GM18499 (cell line): ENCODE measurements around the gene ERC1.
A peak's percentile ranks its signal among the peaks of the same experiment; 100 is the strongest.

ENCODE experiments used
- ATAC-seq: cut with Tn5 transposase; IDR thresholded peaks from one replicate; pipeline ENCODE4 v1.9.1; 2021; ENCODE audit warnings: moderate number of reproducible peaks; ENCODE audit not compliant: insufficient read depth, unreplicated experiment

Gene ERC1

GRCh38 chr12:990661-991349 lies at the start of gene ERC1:
TSS of gene ERC1 (plus strand) at chr12:991223. CDS start at chr12:1027904, 36,681 bp downstream.
- ATAC-seq = no peak

- no peak for ATAC-seq
Observed at GRCh38 chr12:943051-943450, 48.0 kb upstream of the ERC1 start.

- no peak for ATAC-seq
Observed at GRCh38 chr12:944211-944610, 46.8 kb upstream of the ERC1 start.

- ATAC-seq = no peak
Observed at GRCh38 chr12:946212-946611, 44.8 kb upstream of the ERC1 start.

- ATAC-seq = no peak
Observed at GRCh38 chr12:946631-947030, 44.4 kb upstream of the ERC1 start.

GRCh38 chr12:948238-948637 lies 42.8 kb upstream of the ERC1 start:
- no peak for ATAC-seq

GRCh38 chr12:949453-950191 lies 41.4 kb upstream of the ERC1 start, which contains the start of gene RAD52:
TSS of gene RAD52 (minus strand) at chr12:949694. CDS start at chr12:933058, 16,636 bp downstream.
- peak; percentile 81 for ATAC-seq

- ATAC-seq = no peak
Observed at GRCh38 chr12:951176-951575, 39.8 kb upstream of the ERC1 start.

- no peak for ATAC-seq
Observed at GRCh38 chr12:953776-954175, 37.2 kb upstream of the ERC1 start.

GRCh38 chr12:954741-955140 lies 36.3 kb upstream of the ERC1 start:
- ATAC-seq = no peak

GRCh38 chr12:955939-956338 lies 35.1 kb upstream of the ERC1 start:
- no peak for ATAC-seq

- ATAC-seq = no peak
Observed at GRCh38 chr12:958588-959123, 32.4 kb upstream of the ERC1 start.

GRCh38 chr12:966724-967123 lies 24.3 kb upstream of the ERC1 start:
- no peak for ATAC-seq

GRCh38 chr12:967641-968040 lies 23.4 kb upstream of the ERC1 start:
- ATAC-seq = no peak

GRCh38 chr12:968545-968944 lies 22.5 kb upstream of the ERC1 start:
- no peak for ATAC-seq

- ATAC-seq = no peak
Observed at GRCh38 chr12:969821-970220, 21.2 kb upstream of the ERC1 start.

- ATAC-seq = no peak
Observed at GRCh38 chr12:971991-972390, 19.0 kb upstream of the ERC1 start.

GRCh38 chr12:974271-974862 lies 16.7 kb upstream of the ERC1 start:
- no peak for ATAC-seq

GRCh38 chr12:976644-977043 lies 14.4 kb upstream of the ERC1 start:
- no peak for ATAC-seq

- ATAC-seq = no peak
Observed at GRCh38 chr12:977156-977555, 13.9 kb upstream of the ERC1 start.

GRCh38 chr12:979349-979748 lies 11.7 kb upstream of the ERC1 start:
- ATAC-seq = no peak
